K562 (cell line): ENCODE measurements around the gene MADCAM1. TPM values are rescaled to one million over a fixed set of nuclear protein-coding genes. Genes with fewer than 3 reads are reported as not detected.

Source experiments
- CXXC5 ChIP-seq: fragments of 250-450 bp; sonication (Bioruptor Pico); IDR thresholded peaks from 2 replicates; pipeline ENCODE4 v1.8.0; 2022; ENCODE audit warnings: inconsistent platforms, mild to moderate bottlenecking, moderate library complexity
- GATAD2B ChIP-seq: fragments of 450-650 bp; IDR thresholded peaks from 2 replicates; pipeline ENCODE4 v1.6.1; 2017; ENCODE audit warnings: mild to moderate bottlenecking, borderline replicate concordance
- PRDM10 ChIP-seq: fragments of 450-650 bp; IDR thresholded peaks from 2 replicates; pipeline ENCODE4 v1.6.1; 2018; ENCODE audit not compliant: partially characterized antibody
- RBM22 ChIP-seq: fragments of 200-400 bp; formaldehyde crosslinking; IDR thresholded peaks from 2 replicates; pipeline ENCODE4 v1.6.1; 2018; ENCODE audit warnings: low read length, low read depth; ENCODE audit not compliant: poor library complexity, severe bottlenecking
- RBM39 ChIP-seq: fragments of 200-400 bp; formaldehyde crosslinking; optimal IDR thresholded peaks from 2 replicates; pipeline ENCODE3; 2018; ENCODE audit warnings: low read depth, low read length
- SAFB2 ChIP-seq: fragments of 200-400 bp; formaldehyde crosslinking; IDR thresholded peaks from 2 replicates; pipeline ENCODE4 v1.6.1; 2018; ENCODE audit warnings: borderline replicate concordance, low read length, low read depth, moderate library complexity; ENCODE audit not compliant: severe bottlenecking
- SMARCE1 ChIP-seq: fragments of 450-650 bp; IDR thresholded peaks from 2 replicates; pipeline ENCODE4 v1.7.1; 2016; ENCODE audit warnings: mild to moderate bottlenecking
- SNIP1 ChIP-seq: fragments of 450-650 bp; IDR thresholded peaks from 2 replicates; pipeline ENCODE4 v1.7.1; 2017; ENCODE audit warnings: low read depth, mild to moderate bottlenecking
- SREBF1 ChIP-seq: fragments of 150-350 bp; IDR thresholded peaks from 2 replicates; pipeline ENCODE4 v1.6.1; 2014; ENCODE audit warnings: antibody characterized with exemption, low read depth, low read length, borderline replicate concordance
- TAL1 ChIP-seq: fragments of 450-650 bp; IDR thresholded peaks from 2 replicates; pipeline ENCODE4 v1.6.1; 2016; ENCODE audit warnings: mild to moderate bottlenecking
- ZFP1 ChIP-seq: fragments of 450-650 bp; formaldehyde crosslinking; IDR thresholded peaks from 2 replicates; pipeline ENCODE4 v1.4.0; 2020; ENCODE audit warnings: mild to moderate bottlenecking, mixed read lengths
- ZNF551 ChIP-seq: fragments of 250-450 bp; sonication (Bioruptor Pico); IDR thresholded peaks from 2 replicates; pipeline ENCODE4 v1.5.0; 2021; ENCODE audit warnings: mild to moderate bottlenecking, moderate library complexity
- ZNF75A ChIP-seq: fragments of 450-650 bp; formaldehyde crosslinking; IDR thresholded peaks from 2 replicates; pipeline ENCODE4 v1.4.0; 2020; ENCODE audit warnings: mild to moderate bottlenecking
- polyA plus RNA-seq, 8 experiments: library from polyadenylated mRNA; depleted of rRNA in 4 of 8; stranded (reverse) in 5 of 8; unstranded in 3 of 8; fragments of >200 nt; fragmentation: Nextera tagmentation in 2 of 8; fragmentation: Illumina TruSeq in 1 of 8; extraction: Ambion mirVana in 2 of 8; extraction: Trizol in 1 of 8; gene quantifications; 2 replicates each; pipeline versions ENCODE4 v1.2.1 to v1.2.3, GENCODE V29; 2011 to 2014; ENCODE audit warnings: inconsistent platforms in 1 of 8, missing spikeins in 1 of 8
- total RNA-seq, 7 experiments: library from RNA; depleted of rRNA in 6 of 7; stranded (reverse); fragments of >200 nt in 6 of 7; fragmentation: Illumina TruSeq in 2 of 7; extraction: Trizol in 2 of 7; gene quantifications; 2 replicates each; pipeline versions ENCODE4 v1.2.1 to v1.2.3, GENCODE V29; 2011 to 2021; ENCODE audit warnings: low replicate concordance in 1 of 7
- TF ChIP-seq, protein P1 (sequence below): sonication (generic); formaldehyde crosslinking; IDR thresholded peaks from 2 replicates; pipeline ENCODE4 v1.8.1; 2023; ENCODE audit warnings: mild to moderate bottlenecking, missing genetic modification reagents, moderate library complexity
- TF ChIP-seq, protein P2 (sequence below): fragments of 250-450 bp; sonication (Bioruptor Pico); IDR thresholded peaks from 2 replicates; pipeline ENCODE4 v1.5.0; 2020; ENCODE audit warnings: mild to moderate bottlenecking
- TF ChIP-seq, protein P3 (sequence below): fragments of 450-650 bp; IDR thresholded peaks from 2 replicates; pipeline ENCODE4 v1.7.1; 2018; ENCODE audit warnings: mild to moderate bottlenecking, low read depth; ENCODE audit not compliant: partially characterized antibody
- TF ChIP-seq, protein P4 (sequence below): fragments of 250-450 bp; sonication (Bioruptor Pico); IDR thresholded peaks from 2 replicates; pipeline ENCODE4 v1.5.0; 2022; ENCODE audit warnings: mild to moderate bottlenecking

The MADCAM1 gene
- total and polyA plus RNA-seq, 9 of the 15 experiments (the other 6 are each of a cell fraction or from before 2014, with no cell fraction given), result 0.09 to 0.36 (median 0.09) TPM; not detected in 6

DNA sequence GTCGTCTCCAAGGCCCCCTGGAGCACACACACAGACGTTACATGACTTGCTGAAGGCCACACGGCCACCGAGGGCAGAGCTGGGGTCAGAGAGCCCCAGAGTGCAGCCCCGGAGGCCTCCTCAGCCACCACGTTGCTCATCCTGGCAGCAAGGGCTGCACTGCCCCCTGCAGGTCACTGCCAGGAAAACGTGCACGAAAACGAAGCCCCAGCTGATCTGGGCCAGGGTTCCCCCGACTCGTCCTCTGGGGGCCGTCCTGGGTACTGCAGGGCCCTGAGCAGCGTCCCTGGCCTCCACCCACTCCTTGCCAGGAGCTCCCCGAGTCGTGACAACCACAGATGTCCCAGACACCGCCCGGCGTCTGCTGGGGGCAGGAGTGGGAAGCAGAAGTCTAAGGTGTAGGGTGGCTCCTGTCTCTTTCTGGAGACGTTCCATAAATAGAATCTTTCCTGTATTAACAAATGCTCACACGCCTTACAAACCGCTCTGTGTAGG, 14.4 kb downstream of the MADCAM1 start (continued):
- TF ChIP-seq, protein P1, sequence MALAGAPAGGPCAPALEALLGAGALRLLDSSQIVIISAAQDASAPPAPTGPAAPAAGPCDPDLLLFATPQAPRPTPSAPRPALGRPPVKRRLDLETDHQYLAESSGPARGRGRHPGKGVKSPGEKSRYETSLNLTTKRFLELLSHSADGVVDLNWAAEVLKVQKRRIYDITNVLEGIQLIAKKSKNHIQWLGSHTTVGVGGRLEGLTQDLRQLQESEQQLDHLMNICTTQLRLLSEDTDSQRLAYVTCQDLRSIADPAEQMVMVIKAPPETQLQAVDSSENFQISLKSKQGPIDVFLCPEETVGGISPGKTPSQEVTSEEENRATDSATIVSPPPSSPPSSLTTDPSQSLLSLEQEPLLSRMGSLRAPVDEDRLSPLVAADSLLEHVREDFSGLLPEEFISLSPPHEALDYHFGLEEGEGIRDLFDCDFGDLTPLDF, result no peak
- TF ChIP-seq ZFP1 (CRISPR knock-in tag), result no peak
- TF ChIP-seq SNIP1, result no peak
- TF ChIP-seq RBM22, result peak; percentile 75
- TF ChIP-seq SAFB2, result no peak
- TF ChIP-seq, protein P2, sequence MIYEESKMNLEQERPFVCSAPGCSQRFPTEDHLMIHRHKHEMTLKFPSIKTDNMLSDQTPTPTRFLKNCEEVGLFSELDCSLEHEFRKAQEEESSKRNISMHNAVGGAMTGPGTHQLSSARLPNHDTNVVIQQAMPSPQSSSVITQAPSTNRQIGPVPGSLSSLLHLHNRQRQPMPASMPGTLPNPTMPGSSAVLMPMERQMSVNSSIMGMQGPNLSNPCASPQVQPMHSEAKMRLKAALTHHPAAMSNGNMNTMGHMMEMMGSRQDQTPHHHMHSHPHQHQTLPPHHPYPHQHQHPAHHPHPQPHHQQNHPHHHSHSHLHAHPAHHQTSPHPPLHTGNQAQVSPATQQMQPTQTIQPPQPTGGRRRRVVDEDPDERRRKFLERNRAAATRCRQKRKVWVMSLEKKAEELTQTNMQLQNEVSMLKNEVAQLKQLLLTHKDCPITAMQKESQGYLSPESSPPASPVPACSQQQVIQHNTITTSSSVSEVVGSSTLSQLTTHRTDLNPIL, result no peak
- TF ChIP-seq CXXC5 (CRISPR knock-in tag), result peak; percentile 67; the same call in 1 of the 2 replicates
- no peak for TF ChIP-seq TAL1
- no peak for TF ChIP-seq ZNF551 (CRISPR knock-in tag)
- TF ChIP-seq SMARCE1, result no peak
- no peak for TF ChIP-seq GATAD2B
- TF ChIP-seq PRDM10, result no peak
- TF ChIP-seq SREBF1, result no peak
- TF ChIP-seq, protein P3, sequence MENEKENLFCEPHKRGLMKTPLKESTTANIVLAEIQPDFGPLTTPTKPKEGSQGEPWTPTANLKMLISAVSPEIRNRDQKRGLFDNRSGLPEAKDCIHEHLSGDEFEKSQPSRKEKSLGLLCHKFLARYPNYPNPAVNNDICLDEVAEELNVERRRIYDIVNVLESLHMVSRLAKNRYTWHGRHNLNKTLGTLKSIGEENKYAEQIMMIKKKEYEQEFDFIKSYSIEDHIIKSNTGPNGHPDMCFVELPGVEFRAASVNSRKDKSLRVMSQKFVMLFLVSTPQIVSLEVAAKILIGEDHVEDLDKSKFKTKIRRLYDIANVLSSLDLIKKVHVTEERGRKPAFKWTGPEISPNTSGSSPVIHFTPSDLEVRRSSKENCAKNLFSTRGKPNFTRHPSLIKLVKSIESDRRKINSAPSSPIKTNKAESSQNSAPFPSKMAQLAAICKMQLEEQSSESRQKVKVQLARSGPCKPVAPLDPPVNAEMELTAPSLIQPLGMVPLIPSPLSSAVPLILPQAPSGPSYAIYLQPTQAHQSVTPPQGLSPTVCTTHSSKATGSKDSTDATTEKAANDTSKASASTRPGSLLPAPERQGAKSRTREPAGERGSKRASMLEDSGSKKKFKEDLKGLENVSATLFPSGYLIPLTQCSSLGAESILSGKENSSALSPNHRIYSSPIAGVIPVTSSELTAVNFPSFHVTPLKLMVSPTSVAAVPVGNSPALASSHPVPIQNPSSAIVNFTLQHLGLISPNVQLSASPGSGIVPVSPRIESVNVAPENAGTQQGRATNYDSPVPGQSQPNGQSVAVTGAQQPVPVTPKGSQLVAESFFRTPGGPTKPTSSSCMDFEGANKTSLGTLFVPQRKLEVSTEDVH, result no peak
- TF ChIP-seq RBM39, result no peak
- TF ChIP-seq, protein P4, sequence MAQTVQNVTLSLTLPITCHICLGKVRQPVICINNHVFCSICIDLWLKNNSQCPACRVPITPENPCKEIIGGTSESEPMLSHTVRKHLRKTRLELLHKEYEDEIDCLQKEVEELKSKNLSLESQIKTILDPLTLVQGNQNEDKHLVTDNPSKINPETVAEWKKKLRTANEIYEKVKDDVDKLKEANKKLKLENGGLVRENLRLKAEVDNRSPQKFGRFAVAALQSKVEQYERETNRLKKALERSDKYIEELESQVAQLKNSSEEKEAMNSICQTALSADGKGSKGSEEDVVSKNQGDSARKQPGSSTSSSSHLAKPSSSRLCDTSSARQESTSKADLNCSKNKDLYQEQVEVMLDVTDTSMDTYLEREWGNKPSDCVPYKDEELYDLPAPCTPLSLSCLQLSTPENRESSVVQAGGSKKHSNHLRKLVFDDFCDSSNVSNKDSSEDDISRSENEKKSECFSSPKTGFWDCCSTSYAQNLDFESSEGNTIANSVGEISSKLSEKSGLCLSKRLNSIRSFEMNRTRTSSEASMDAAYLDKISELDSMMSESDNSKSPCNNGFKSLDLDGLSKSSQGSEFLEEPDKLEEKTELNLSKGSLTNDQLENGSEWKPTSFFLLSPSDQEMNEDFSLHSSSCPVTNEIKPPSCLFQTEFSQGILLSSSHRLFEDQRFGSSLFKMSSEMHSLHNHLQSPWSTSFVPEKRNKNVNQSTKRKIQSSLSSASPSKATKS, result no peak
- TF ChIP-seq ZNF75A, result no peak
